NB4 (cell line): ENCODE data around the gene ZNF358.

Experiments
- MYC ChIP-seq: IDR thresholded peaks from 2 replicates; pipeline ENCODE4 v1.6.1; 2011; ENCODE audit warnings: low read depth, low read length
- POLR2A ChIP-seq: IDR thresholded peaks from 2 replicates; pipeline ENCODE4 v1.6.1; 2011; ENCODE audit warnings: mild to moderate bottlenecking; ENCODE audit not compliant: insufficient read length; ENCODE audit errors: extremely low read depth
- TF ChIP-seq, protein P1 (sequence below): IDR thresholded peaks from one replicate; pipeline ENCODE4 v1.5.1; 2012; ENCODE audit warnings: low read depth, low read length
- TF ChIP-seq, protein P2 (sequence below): IDR thresholded peaks from 2 replicates; pipeline ENCODE4 v1.6.1; 2011; ENCODE audit warnings: low read depth, low read length

DNA sequence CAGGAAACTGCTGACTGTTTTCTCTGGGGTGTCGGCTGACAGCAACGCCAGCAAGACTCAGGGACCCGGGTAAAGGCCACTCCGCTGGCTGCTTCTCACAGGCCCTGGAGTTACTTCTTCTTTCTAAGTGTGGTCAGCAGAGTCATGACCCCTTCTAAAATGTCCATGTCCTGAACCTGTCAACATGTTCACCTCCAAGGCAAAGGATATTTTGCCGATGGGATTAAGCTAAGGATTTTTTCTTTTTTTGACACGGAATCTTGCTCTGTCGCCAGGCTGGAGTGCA, 35.0 kb upstream of the ZNF358 start:
- TF ChIP-seq, protein P1, sequence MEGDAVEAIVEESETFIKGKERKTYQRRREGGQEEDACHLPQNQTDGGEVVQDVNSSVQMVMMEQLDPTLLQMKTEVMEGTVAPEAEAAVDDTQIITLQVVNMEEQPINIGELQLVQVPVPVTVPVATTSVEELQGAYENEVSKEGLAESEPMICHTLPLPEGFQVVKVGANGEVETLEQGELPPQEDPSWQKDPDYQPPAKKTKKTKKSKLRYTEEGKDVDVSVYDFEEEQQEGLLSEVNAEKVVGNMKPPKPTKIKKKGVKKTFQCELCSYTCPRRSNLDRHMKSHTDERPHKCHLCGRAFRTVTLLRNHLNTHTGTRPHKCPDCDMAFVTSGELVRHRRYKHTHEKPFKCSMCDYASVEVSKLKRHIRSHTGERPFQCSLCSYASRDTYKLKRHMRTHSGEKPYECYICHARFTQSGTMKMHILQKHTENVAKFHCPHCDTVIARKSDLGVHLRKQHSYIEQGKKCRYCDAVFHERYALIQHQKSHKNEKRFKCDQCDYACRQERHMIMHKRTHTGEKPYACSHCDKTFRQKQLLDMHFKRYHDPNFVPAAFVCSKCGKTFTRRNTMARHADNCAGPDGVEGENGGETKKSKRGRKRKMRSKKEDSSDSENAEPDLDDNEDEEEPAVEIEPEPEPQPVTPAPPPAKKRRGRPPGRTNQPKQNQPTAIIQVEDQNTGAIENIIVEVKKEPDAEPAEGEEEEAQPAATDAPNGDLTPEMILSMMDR, result no peak
- no peak for TF ChIP-seq MYC
- TF ChIP-seq, protein P2, sequence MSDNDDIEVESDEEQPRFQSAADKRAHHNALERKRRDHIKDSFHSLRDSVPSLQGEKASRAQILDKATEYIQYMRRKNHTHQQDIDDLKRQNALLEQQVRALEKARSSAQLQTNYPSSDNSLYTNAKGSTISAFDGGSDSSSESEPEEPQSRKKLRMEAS, result no peak
- TF ChIP-seq POLR2A, result no peak
